Measurements from ENCODE around the gene TEX2. TPM values are rescaled to one million over a fixed set of nuclear protein-coding genes. Genes with fewer than 3 reads are reported as not detected.

The TEX2 gene
- total and polyA plus RNA-seq, 2 experiments from 2014 or later, result 26.9 to 37.0 TPM

DNA sequence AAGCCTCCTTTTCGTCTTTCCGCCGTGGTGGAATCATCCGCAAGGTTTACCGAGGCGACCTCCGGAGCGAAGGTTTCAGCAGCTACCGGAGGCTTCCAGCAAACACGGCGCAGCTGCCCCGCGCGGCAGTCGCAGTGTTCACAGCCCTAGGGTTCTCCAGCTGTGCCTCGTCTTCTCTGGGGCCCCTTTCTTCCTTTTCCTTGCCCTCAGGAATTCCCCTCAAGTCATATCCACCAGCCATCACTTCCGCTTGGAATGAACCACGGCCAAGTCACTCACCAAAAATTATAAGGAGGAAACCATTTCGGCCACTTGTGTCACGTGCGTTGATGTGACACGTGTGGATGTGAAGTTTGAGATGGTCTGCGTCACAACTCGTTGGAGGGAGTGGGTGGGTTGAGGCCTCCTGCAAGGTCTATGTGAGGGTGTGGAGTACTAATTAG is 132.5 kb downstream of the TEX2 start:
- H3K4me1 ChIP-seq (ENCODE audit: insufficient read depth), result peaks cover 39% of the 10 kb centered on the region
- no peaks in the 10 kb centered on the region for H3K9me2 ChIP-seq (ENCODE audit: insufficient read depth)
- H3K4me2 ChIP-seq (ENCODE audit: unreplicated experiment), result peak overlapping the region; percentile 44
- no peaks in the 10 kb centered on the region for H3K27me3 ChIP-seq (replicated peaks; ENCODE audit: insufficient read depth)
- TF ChIP-seq EZH2phosphoT487 (IDR thresholded peaks at IDR 0.05; ENCODE audit: insufficient read depth, low read depth) (no peak), EZH2 (IDR thresholded peaks at IDR 0.05; ENCODE audit: insufficient read depth, poor library complexity, severe bottlenecking) (no peak)
- H3K79me2 ChIP-seq (ENCODE audit: insufficient read depth), result peaks cover 39% of the 10 kb centered on the region
- in situ Hi-C loops (cut with MboI), result loop anchor here (5.0 to 10.0 kb wide), 2 partner anchors 98 to 206 kb away; no protein-coding TSS in a partner anchor
- H3K27ac ChIP-seq, result peak overlapping the region; percentile 74
- no peaks in the 10 kb centered on the region for H4K20me1 ChIP-seq (ENCODE audit: insufficient read depth)
- peak overlapping the region; percentile 63 for H3K4me3 ChIP-seq
- H3K36me3 ChIP-seq (ENCODE audit: low read depth), result no peaks in the 10 kb centered on the region
- DNase-seq, result peak; percentile 66
- H3F3A ChIP-seq (ENCODE audit: insufficient read depth), result peaks cover 28% of the 10 kb centered on the region
- peak overlapping the region; percentile 78 for H3K9ac ChIP-seq
- H3K9me3 ChIP-seq (ENCODE audit: low read depth), result no peaks in the 10 kb centered on the region
- peak overlapping the region; percentile 87 for H2AFZ ChIP-seq
- 17 to 22% methylated on average over 21 to 23 of the region's 24 CpGs for WGBS, 2 experiments (ENCODE audit: low coverage in 1 of 2, low lambda C conversion rate in 2 of 2, missing lambda C conversion rate in 2 of 2)

DNA sequence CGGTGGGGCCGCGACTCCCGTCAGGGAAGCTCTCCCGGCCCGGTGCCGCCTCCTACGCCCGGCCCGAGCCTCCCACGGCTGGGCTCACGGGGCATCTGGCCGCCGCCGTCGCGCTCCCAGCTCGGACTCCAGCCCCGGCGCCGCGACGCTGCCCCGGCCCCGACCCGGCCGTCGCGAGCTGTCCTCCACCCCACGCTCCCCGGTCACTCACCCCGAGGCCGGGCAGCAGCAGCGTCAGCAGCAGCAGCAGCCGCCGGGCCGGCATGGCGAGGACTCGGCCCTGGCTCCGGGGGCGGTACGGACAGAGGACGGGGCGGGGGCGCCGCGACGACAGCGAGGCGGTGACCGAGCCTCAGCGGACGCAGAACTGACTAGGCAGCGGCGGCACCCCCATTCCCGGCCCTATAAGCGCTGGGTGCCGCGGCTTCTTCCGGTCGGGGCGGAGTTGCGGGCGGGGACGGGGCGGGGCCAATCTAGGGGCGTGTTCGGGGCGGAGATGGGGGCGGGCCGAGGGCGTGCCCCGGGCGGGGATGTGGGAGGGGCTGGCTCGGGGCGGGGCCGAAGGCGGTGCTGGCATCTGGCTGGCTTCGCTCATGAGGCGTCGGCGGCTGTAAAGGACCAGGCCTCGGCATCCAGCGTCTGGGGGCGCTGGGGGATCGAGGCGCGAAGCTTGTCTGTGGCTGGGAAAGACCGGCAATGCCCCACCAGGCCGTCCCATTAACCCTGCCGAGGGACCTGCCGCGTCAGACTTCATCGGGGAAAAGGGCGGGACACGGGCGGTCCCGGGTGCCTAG is 133.1 kb downstream of the TEX2 start, which contains the start of gene ERN1:
ERN1 (minus strand) TSS at position 380 of the 794 bp plus-strand sequence; CDS start at position 265, 115 bp downstream.
- H3F3A ChIP-seq (ENCODE audit: insufficient read depth), result peaks cover 28% of the 10 kb centered on the region
- H3K27me3 ChIP-seq (replicated peaks; ENCODE audit: insufficient read depth), result no peaks in the 10 kb centered on the region
- DNase-seq, result peak; percentile 98
- 2% methylated on average over 30 to 74 of the region's 98 CpGs for WGBS, 2 experiments (ENCODE audit: low coverage in 1 of 2, low lambda C conversion rate in 2 of 2, missing lambda C conversion rate in 2 of 2)
- no peaks in the 10 kb centered on the region for H3K36me3 ChIP-seq (ENCODE audit: low read depth)
- H3K9me3 ChIP-seq (ENCODE audit: low read depth), result no peaks in the 10 kb centered on the region
- H3K79me2 ChIP-seq (ENCODE audit: insufficient read depth), result peaks cover 45% of the 10 kb centered on the region
- H3K27ac ChIP-seq, result peak within 1 kb of the TSS; percentile 78
- TF ChIP-seq EZH2 (IDR thresholded peaks at IDR 0.05; ENCODE audit: insufficient read depth, poor library complexity, severe bottlenecking), result no peak
- TF ChIP-seq EZH2phosphoT487 (IDR thresholded peaks at IDR 0.05; ENCODE audit: insufficient read depth, low read depth), result no peak
- H3K9ac ChIP-seq, result peak within 1 kb of the TSS; percentile 89
- H3K4me1 ChIP-seq (ENCODE audit: insufficient read depth), result peaks cover 43% of the 10 kb centered on the region
- no peaks in the 10 kb centered on the region for H4K20me1 ChIP-seq (ENCODE audit: insufficient read depth)
- H3K4me2 ChIP-seq (ENCODE audit: unreplicated experiment), result peak within 1 kb of the TSS; percentile 88
- H3K4me3 ChIP-seq, result peak within 1 kb of the TSS; percentile 87
- peak within 1 kb of the TSS; percentile 87 for H2AFZ ChIP-seq
- H3K9me2 ChIP-seq (ENCODE audit: insufficient read depth), result no peaks in the 10 kb centered on the region
- in situ Hi-C loops (cut with MboI), result loop anchor here (5.0 to 10.0 kb wide), 2 partner anchors 98 to 205 kb away; no protein-coding TSS in a partner anchor

DNA sequence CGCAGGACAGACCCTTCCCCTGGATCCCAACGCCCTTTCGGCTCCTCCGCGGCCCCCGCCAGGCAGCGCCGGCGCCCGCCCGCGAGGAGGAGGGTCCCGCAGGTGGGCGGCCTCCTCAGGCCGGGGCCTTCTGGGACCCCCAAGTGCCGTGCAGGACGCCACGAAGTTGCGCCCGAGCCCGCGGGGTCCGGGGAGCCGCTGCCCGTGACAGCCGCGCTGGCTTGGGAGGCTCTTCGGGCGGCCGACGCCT is 133.6 kb downstream of the TEX2 start:
- 1% methylated on average over 16 to 31 of the region's 31 CpGs for WGBS, 2 experiments (ENCODE audit: low coverage in 1 of 2, low lambda C conversion rate in 2 of 2, missing lambda C conversion rate in 2 of 2)
- DNase-seq, result no peak
- Histone ChIP-seq H4K20me1 (ENCODE audit: insufficient read depth) (no peaks in the 10 kb centered on the region), H3K36me3 (ENCODE audit: low read depth) (no peaks in the 10 kb centered on the region), H3K4me3 (peak overlapping the region; percentile 87), H3K9me2 (ENCODE audit: insufficient read depth) (no peaks in the 10 kb centered on the region), H3K27ac (peak overlapping the region; percentile 78), H3F3A (ENCODE audit: insufficient read depth) (peaks cover 28% of the 10 kb centered on the region), H3K9me3 (ENCODE audit: low read depth) (no peaks in the 10 kb centered on the region), H3K4me2 (ENCODE audit: unreplicated experiment) (peak overlapping the region; percentile 88), H3K9ac (peak overlapping the region; percentile 89), H2AFZ (peak overlapping the region; percentile 73), H3K27me3 (replicated peaks; ENCODE audit: insufficient read depth) (no peaks in the 10 kb centered on the region), H3K79me2 (ENCODE audit: insufficient read depth) (peaks cover 50% of the 10 kb centered on the region), H3K4me1 (ENCODE audit: insufficient read depth) (peaks cover 43% of the 10 kb centered on the region)
- in situ Hi-C loops (cut with MboI), result no loop called here
- TF ChIP-seq EZH2 (IDR thresholded peaks at IDR 0.05; ENCODE audit: insufficient read depth, poor library complexity, severe bottlenecking) (no peak), EZH2phosphoT487 (IDR thresholded peaks at IDR 0.05; ENCODE audit: insufficient read depth, low read depth) (no peak)

DNA sequence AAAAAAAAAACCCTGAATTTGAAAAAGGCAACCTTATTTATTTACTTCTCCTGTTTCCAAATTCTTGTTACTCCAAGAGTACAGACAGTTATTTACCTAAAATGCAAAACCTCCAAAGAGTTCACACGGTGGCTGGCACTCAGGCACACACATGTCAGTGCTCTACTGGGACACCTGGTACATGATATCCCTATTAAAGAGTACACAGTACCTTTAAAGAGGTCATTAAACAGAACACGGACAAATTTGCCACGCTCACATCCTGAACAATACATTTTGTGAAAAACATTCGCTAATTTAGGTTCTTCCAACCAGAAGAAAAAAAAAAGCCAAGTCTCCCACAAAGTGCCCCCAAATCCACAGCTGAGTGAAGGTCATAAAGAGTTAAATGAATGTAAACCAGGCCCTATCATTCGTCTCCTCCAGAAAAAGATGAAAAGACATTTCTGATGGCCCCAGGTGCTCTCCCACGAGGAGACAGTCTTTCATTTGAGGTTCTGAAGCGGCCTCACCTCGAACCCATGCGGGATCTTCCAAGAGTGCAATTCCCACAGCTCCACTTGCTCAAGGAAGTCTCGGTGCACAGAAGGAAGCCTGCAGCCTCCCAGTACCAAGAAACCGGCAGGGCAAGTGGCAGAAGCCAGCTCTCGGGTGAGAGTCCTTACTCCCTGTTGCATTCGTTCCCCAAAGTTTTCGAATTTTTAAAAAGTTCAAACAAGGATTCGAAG is 134.1 kb downstream of the TEX2 start:
- DNase-seq, result peak; percentile 68
- in situ Hi-C loops (cut with MboI), result no loop called here

More for the DNA sequence above, 134.1 kb downstream of the TEX2 start:
- Histone ChIP-seq H3K36me3 (ENCODE audit: low read depth) (no peaks in the 10 kb centered on the region), H3K4me3 (peak overlapping the region; percentile 87), H4K20me1 (ENCODE audit: insufficient read depth) (no peaks in the 10 kb centered on the region), H3K9me2 (ENCODE audit: insufficient read depth) (no peaks in the 10 kb centered on the region), H3F3A (ENCODE audit: insufficient read depth) (peaks cover 28% of the 10 kb centered on the region), H3K9me3 (ENCODE audit: low read depth) (no peaks in the 10 kb centered on the region), H3K79me2 (ENCODE audit: insufficient read depth) (peaks cover 55% of the 10 kb centered on the region), H3K27me3 (replicated peaks; ENCODE audit: insufficient read depth) (no peaks in the 10 kb centered on the region), H3K4me1 (ENCODE audit: insufficient read depth) (peaks cover 43% of the 10 kb centered on the region), H3K9ac (peak overlapping the region; percentile 89), H3K27ac (peak overlapping the region; percentile 78), H3K4me2 (ENCODE audit: unreplicated experiment) (peak overlapping the region; percentile 88), H2AFZ (peak overlapping the region; percentile 73)
- 4 to 6% methylated on average over 15 of the region's 15 CpGs for WGBS, 2 experiments (ENCODE audit: low coverage in 1 of 2, low lambda C conversion rate in 2 of 2, missing lambda C conversion rate in 2 of 2)
- TF ChIP-seq EZH2 (IDR thresholded peaks at IDR 0.05; ENCODE audit: insufficient read depth, poor library complexity, severe bottlenecking) (no peak), EZH2phosphoT487 (IDR thresholded peaks at IDR 0.05; ENCODE audit: insufficient read depth, low read depth) (no peak)

Data from GM23248 (cell line).